DND-41 (cell line): Measurements from ENCODE around the gene RAB28.

Experiments
- EZH2 ChIP-seq: IDR thresholded peaks from 3 replicates; pipeline ENCODE4 v1.6.1; 2012; ENCODE audit warnings: borderline replicate concordance, low read depth, mild to moderate bottlenecking, moderate library complexity, low read length, inconsistent platforms; ENCODE audit not compliant: severe bottlenecking
- TF ChIP-seq, protein P1 (sequence below): IDR thresholded peaks from 2 replicates; pipeline ENCODE4 v1.5.1; 2012; ENCODE audit warnings: borderline replicate concordance, low read length, moderate library complexity, mild to moderate bottlenecking; ENCODE audit not compliant: poor library complexity, severe bottlenecking; ENCODE audit errors: extremely low read depth

DNA sequence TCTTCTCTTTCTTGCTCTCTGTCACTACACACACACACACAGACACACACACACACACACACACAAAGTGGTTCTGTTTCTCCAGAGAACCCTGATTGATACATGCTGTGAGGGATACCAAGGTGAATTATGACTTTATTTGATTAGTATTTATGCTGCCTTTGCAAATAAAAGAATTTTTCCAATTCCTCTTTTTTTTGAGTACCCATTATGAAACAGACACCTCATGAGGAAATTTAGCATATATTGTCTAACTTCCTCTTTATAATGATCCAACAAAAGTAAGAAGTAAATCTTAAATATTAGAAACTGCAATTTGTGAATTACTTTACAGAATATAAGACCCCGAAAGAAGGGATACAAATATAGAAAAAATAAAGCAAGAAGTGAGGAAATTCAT, 14.3 kb upstream of the RAB28 start:
- TF ChIP-seq, protein P1, sequence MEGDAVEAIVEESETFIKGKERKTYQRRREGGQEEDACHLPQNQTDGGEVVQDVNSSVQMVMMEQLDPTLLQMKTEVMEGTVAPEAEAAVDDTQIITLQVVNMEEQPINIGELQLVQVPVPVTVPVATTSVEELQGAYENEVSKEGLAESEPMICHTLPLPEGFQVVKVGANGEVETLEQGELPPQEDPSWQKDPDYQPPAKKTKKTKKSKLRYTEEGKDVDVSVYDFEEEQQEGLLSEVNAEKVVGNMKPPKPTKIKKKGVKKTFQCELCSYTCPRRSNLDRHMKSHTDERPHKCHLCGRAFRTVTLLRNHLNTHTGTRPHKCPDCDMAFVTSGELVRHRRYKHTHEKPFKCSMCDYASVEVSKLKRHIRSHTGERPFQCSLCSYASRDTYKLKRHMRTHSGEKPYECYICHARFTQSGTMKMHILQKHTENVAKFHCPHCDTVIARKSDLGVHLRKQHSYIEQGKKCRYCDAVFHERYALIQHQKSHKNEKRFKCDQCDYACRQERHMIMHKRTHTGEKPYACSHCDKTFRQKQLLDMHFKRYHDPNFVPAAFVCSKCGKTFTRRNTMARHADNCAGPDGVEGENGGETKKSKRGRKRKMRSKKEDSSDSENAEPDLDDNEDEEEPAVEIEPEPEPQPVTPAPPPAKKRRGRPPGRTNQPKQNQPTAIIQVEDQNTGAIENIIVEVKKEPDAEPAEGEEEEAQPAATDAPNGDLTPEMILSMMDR = no peak
- no peak for TF ChIP-seq EZH2
